HepG2 (cell line): ENCODE measurements around the gene TMEM223. TPM values are rescaled to one million over a fixed set of nuclear protein-coding genes. Genes with fewer than 3 reads are reported as not detected.

Source experiments
- ATAC-seq: fragments of 200-7000 bp; cut with Tn5 transposase; 3 replicates; pipeline ENCODE4 v1.9.1; 2020; ENCODE audit warnings: mild to moderate bottlenecking, moderate library complexity
- BruUV-seq: library from RNA; stranded (reverse); fragments of 400-500 nt; replicated peaks from 2 replicates; lab custom pipeline; 2021; lab: Mats Ljungman, UMichigan
- CTCF ChIA-PET: fragments of 300-600 bp; formaldehyde crosslinking; extraction: SDS; loops from one replicate; lab custom pipeline; 2021; ENCODE audit warnings: low total read pairs, inconsistent platforms, low intra/inter-chr PET ratio; lab: Yijun Ruan, JAX
- POLR2A ChIA-PET: fragments of 350-600 bp; sonication (Branson Sonifier 250); formaldehyde crosslinking; loops from one replicate; lab custom pipeline; 2020; ENCODE audit warnings: antibody characterized with exemption, inconsistent platforms; lab: Yijun Ruan, JAX
- DNase-seq: peaks from one replicate; pipeline ENCODE4 v3.0.0-alpha.2; 2015; ENCODE audit warnings: low spot score
- FAIRE-seq: peaks from 3 replicates; lab custom pipeline; 2011; peaks lifted over from hg19 to GRCh38; lab: Jason Lieb, UNC
- H2AFZ ChIP-seq: one replicate; pipeline ENCODE4 v1.6.1; 2011; ENCODE audit warnings: low read length, inconsistent platforms
- H3K27ac ChIP-seq: fragments of 300-600 bp; 3 replicates; pipeline ENCODE4 v1.8.0; 2011; ENCODE audit warnings: mixed run types, mild to moderate bottlenecking, mixed read lengths, low read length, inconsistent platforms; ENCODE audit not compliant: insufficient read depth; ENCODE audit errors: extremely low read length
- H3K27me3 ChIP-seq, 2 experiments: fragments of 200-600 bp in 1 of 2; 2 replicates in 1 of 2; 3 replicates in 1 of 2; pipeline versions ENCODE4 v1.6.0 to v1.8.0; 2011; ENCODE audit warnings: low read length in 2 of 2, mild to moderate bottlenecking in 2 of 2, moderate library complexity in 2 of 2, inconsistent platforms in 1 of 2; ENCODE audit not compliant: insufficient read depth in 2 of 2, control insufficient read depth in 1 of 2
- H3K36me3 ChIP-seq, 2 experiments: fragments of 200-600 bp in 1 of 2; replicated peaks in 1 of 2; 2 replicates in 1 of 2; 3 replicates in 1 of 2; pipeline versions ENCODE4 v1.5.1 to v1.8.0; 2011; ENCODE audit warnings: low read length in 2 of 2, inconsistent platforms in 1 of 2; ENCODE audit not compliant: insufficient read depth in 2 of 2, control insufficient read depth in 1 of 2
- H3K4me1 ChIP-seq: 2 replicates; pipeline ENCODE4 v1.5.1; 2012; ENCODE audit warnings: low read length, inconsistent platforms; ENCODE audit not compliant: insufficient read depth
- H3K4me2 ChIP-seq: 2 replicates; pipeline ENCODE4 v1.6.0; 2011; ENCODE audit warnings: low read depth, low read length, inconsistent platforms
- H3K4me3 ChIP-seq, 3 experiments: fragments of 200-600 bp in 1 of 3; sonication (generic), shearing (Covaris generic) in 1 of 3; replicated peaks in 1 of 3; 2 replicates each; pipeline ENCODE4 v1.5.1; 2011 to 2016; ENCODE audit warnings: low read length in 3 of 3, inconsistent platforms in 2 of 3, low read depth in 2 of 3, mild to moderate bottlenecking in 2 of 3, control low read depth in 1 of 3, mixed read lengths in 1 of 3; ENCODE audit not compliant: insufficient read depth in 1 of 3
- H3K79me2 ChIP-seq: one replicate; pipeline ENCODE4 v1.6.1; 2011; ENCODE audit warnings: low read length, inconsistent platforms; ENCODE audit not compliant: insufficient read depth
- H3K9ac ChIP-seq: 2 replicates; pipeline ENCODE4 v1.6.0; 2011; ENCODE audit warnings: mild to moderate bottlenecking, low read depth, low read length, inconsistent platforms; ENCODE audit not compliant: insufficient read depth
- H3K9me3 ChIP-seq: 2 replicates; pipeline ENCODE4 v1.5.1; 2012; ENCODE audit warnings: mild to moderate bottlenecking, low read length
- H4K20me1 ChIP-seq: 2 replicates; pipeline ENCODE4 v1.6.0; 2011; ENCODE audit warnings: inconsistent platforms, mild to moderate bottlenecking, low read length, moderate library complexity; ENCODE audit not compliant: insufficient read depth
- CHCHD3 ChIP-seq: sonication (generic); formaldehyde crosslinking; IDR thresholded peaks from 2 replicates; pipeline ENCODE4 v1.8.0; 2022; ENCODE audit warnings: mild to moderate bottlenecking, missing genetic modification reagents, moderate library complexity
- GATAD2A ChIP-seq: IDR thresholded peaks from 2 replicates; pipeline ENCODE4 v1.6.1; 2016
- MYNN ChIP-seq: sonication (generic); formaldehyde crosslinking; IDR thresholded peaks from 2 replicates; pipeline ENCODE4 v1.4.0; 2020; ENCODE audit warnings: mild to moderate bottlenecking, low read depth, missing genetic modification reagents
- RFX5 ChIP-seq: IDR thresholded peaks from 2 replicates; pipeline ENCODE4 v1.6.1; 2011; ENCODE audit warnings: low read depth, low read length, improper control_type of control experiment
- SRY ChIP-seq: sonication (generic); formaldehyde crosslinking; IDR thresholded peaks from 2 replicates; pipeline ENCODE4 v1.8.0; 2022; ENCODE audit warnings: mild to moderate bottlenecking, missing genetic modification reagents
- ZNF17 ChIP-seq: sonication (generic); formaldehyde crosslinking; IDR thresholded peaks from 2 replicates; pipeline ENCODE4 v1.5.0; 2020; ENCODE audit warnings: mild to moderate bottlenecking, missing genetic modification reagents
- ZNF615 ChIP-seq: sonication (generic); formaldehyde crosslinking; IDR thresholded peaks from 2 replicates; pipeline ENCODE4 v1.5.0; 2020; ENCODE audit warnings: mild to moderate bottlenecking, missing genetic modification reagents, borderline replicate concordance
- ZNF720 ChIP-seq: sonication (generic); formaldehyde crosslinking; IDR thresholded peaks from 2 replicates; pipeline ENCODE4 v1.4.0; 2020; ENCODE audit warnings: missing genetic modification reagents
- ZNF878 ChIP-seq: sonication (generic); formaldehyde crosslinking; IDR thresholded peaks from 2 replicates; pipeline ENCODE4 v1.8.1; 2023; ENCODE audit warnings: mild to moderate bottlenecking, missing genetic modification reagents, moderate library complexity
- WGBS: methylation state at CpG from one replicate; pipeline ENCODE4 v1.1.6; 2017; ENCODE audit warnings: low lambda C conversion rate; 5-methylcytosine and 5-hydroxymethylcytosine counted together
- in situ Hi-C: cut with HindIII; loops from 2 replicates; pipeline ENCODE4 v1.10.0; 2017; ENCODE audit warnings: low pct_unique_long_range_greater_than_20kb; ENCODE audit not compliant: extremely low pct_ligation_motif_present
- intact Hi-C: fragments of 100-400 bp; cut with micrococcal nuclease; formaldehyde crosslinking; loops from one replicate; pipeline ENCODE4 v1.10.0; 2022; ENCODE audit not compliant: unreplicated experiment
- polyA plus RNA-seq, 8 experiments: library from polyadenylated mRNA; depleted of rRNA in 3 of 8; stranded (reverse) in 7 of 8; unstranded in 1 of 8; fragments of >200 nt; fragmentation: Illumina TruSeq in 4 of 8; extraction: Trizol in 4 of 8; gene quantifications; 2 replicates each; pipeline versions ENCODE4 v1.2.1 to v1.2.3, GENCODE V29; 2011 to 2016; ENCODE audit warnings: low read depth in 4 of 8, missing spikeins in 1 of 8, mixed read lengths in 1 of 8; ENCODE audit not compliant: insufficient read depth in 1 of 8
- total RNA-seq, 5 experiments: library from RNA; depleted of rRNA; stranded (reverse); fragments of >200 nt; fragmentation: Illumina TruSeq; extraction: Trizol; gene quantifications; 2 replicates each; pipeline ENCODE4 v1.2.3, GENCODE V29; 2016; ENCODE audit warnings: low read depth in 1 of 5
- TF ChIP-seq, protein P1 (sequence below): sonication (generic); formaldehyde crosslinking; IDR thresholded peaks from 2 replicates; pipeline ENCODE4 v1.5.1; 2020; ENCODE audit warnings: missing genetic modification reagents, mild to moderate bottlenecking, borderline replicate concordance
- TF ChIP-seq, protein P2 (sequence below): sonication (generic); formaldehyde crosslinking; IDR thresholded peaks from 2 replicates; pipeline ENCODE4 v1.4.0; 2020; ENCODE audit warnings: mild to moderate bottlenecking, missing genetic modification reagents, borderline replicate concordance
- TF ChIP-seq, protein P3 (sequence below): sonication (generic); formaldehyde crosslinking; IDR thresholded peaks from 2 replicates; pipeline ENCODE4 v1.4.0; 2020; ENCODE audit warnings: missing genetic modification reagents
- TF ChIP-seq, protein P4 (sequence below): fragments of 450-650 bp; IDR thresholded peaks from 2 replicates; pipeline ENCODE4 v1.6.1; 2017
- TF ChIP-seq, protein P5 (sequence below): sonication (generic); formaldehyde crosslinking; IDR thresholded peaks from 2 replicates; pipeline ENCODE4 v1.9.0; 2022; ENCODE audit warnings: low read depth, missing genetic modification reagents

The TMEM223 gene
- total and polyA plus RNA-seq, 2 of the 13 experiments (the other 11 are each of a cell fraction or from before 2014, with no cell fraction given): 19.5 to 24.9 TPM

DNA sequence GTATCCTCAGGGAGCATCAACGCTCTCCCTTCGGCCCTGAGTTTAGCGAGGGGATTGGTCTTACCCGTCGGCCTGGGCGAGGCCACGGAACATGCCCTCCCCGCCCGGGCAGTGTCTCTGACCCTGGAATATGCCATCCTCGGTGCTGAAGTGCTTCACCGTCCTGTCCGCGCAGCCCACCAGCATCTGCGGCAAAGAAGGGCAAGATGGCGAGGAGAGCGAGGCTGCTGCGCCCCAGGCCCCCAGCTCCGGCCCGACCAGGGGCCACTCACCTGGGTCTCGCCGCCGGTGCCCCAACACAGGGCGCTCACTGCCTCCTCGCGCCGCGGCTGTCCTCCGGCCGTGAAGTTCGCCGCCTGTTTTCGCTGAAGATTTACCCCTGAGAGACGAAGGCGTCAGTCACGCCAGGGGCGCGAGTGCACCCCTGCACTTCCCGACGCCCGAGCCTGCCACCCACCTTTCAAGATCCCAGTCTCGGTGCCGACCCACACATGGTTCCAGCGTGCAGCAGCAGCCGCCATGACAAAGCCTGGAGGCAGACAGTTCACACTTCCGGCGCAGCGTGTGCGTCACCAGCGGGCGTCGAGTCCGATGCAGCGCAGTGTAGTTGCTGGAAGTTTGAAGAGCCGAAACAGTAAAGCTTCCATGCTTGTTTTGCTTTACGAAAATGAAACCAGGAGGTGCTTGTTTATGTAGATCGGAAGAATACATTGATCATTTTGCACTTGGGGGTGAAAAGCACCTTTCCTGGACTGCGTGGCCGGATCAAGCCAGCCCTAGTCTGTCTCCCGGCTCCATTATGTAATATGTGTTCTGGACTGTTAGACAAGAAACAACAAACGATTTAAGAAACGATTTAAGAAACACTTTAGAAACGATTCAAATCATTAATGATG, 47.5 kb upstream of the TMEM223 start, which contains the start of gene WDR74:
Gene WDR74, minus strand, starts transcription at position 541 of the 896 bp plus-strand sequence. Its CDS starts 20 bp downstream, at position 521.
- no peaks in the 10 kb centered on the region for H3K9me3 ChIP-seq
- peak within 1 kb of the TSS; percentile 94 for H3K9ac ChIP-seq
- WGBS: under 1% methylated on average over 27 of the region's 62 CpGs
- peaks cover 29% of the 10 kb centered on the region for H3K79me2 ChIP-seq
- FAIRE-seq (peak; percentile 26), ATAC-seq (peak; percentile 63), DNase-seq (peak; percentile 91)
- peak within 1 kb of the TSS; percentile 98 for H3K27ac ChIP-seq
- CTCF ChIA-PET: no interaction called here
- no peaks in the 10 kb centered on the region for H4K20me1 ChIP-seq
- POLR2A ChIA-PET: interaction anchor here (0.9 to 3.4 kb wide), 21 partner anchors 7 to 1049 kb away, joined by 3 to 362 read pairs (median 29); partner anchors contain the start of genes C11orf98, CSKMT, HNRNPUL2 and INTS5
- peak within 1 kb of the TSS; percentile 82 for H3K4me2 ChIP-seq
- peaks cover 16 to 28% of the 10 kb centered on the region in 2 experiments for H3K36me3 ChIP-seq
- in situ Hi-C loops: no loop called here
- peaks cover 32% of the 10 kb centered on the region for H3K4me1 ChIP-seq
- no peaks in the 10 kb centered on the region; a peak in 1 of 5 replicates for H3K27me3 ChIP-seq
- intact Hi-C loops: no loop called here
- no TSS peak for BruUV-seq
- H3K4me3 ChIP-seq: peak within 1 kb of the TSS; percentile 85 to 100 (median 97)
- H2AFZ ChIP-seq: no peak within 1 kb of the TSS
- no peak for TF ChIP-seq ZNF878 (CRISPR knock-in tag)
- TF ChIP-seq, protein P1, sequence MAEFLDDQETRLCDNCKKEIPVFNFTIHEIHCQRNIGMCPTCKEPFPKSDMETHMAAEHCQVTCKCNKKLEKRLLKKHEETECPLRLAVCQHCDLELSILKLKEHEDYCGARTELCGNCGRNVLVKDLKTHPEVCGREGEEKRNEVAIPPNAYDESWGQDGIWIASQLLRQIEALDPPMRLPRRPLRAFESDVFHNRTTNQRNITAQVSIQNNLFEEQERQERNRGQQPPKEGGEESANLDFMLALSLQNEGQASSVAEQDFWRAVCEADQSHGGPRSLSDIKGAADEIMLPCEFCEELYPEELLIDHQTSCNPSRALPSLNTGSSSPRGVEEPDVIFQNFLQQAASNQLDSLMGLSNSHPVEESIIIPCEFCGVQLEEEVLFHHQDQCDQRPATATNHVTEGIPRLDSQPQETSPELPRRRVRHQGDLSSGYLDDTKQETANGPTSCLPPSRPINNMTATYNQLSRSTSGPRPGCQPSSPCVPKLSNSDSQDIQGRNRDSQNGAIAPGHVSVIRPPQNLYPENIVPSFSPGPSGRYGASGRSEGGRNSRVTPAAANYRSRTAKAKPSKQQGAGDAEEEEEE (CRISPR knock-in tag): no peak; the same call in 1 of the 2 replicates
- peak; percentile 58; the same call in 1 of the 2 replicates for TF ChIP-seq MYNN
- no peak for TF ChIP-seq ZNF720
- TF ChIP-seq, protein P2, sequence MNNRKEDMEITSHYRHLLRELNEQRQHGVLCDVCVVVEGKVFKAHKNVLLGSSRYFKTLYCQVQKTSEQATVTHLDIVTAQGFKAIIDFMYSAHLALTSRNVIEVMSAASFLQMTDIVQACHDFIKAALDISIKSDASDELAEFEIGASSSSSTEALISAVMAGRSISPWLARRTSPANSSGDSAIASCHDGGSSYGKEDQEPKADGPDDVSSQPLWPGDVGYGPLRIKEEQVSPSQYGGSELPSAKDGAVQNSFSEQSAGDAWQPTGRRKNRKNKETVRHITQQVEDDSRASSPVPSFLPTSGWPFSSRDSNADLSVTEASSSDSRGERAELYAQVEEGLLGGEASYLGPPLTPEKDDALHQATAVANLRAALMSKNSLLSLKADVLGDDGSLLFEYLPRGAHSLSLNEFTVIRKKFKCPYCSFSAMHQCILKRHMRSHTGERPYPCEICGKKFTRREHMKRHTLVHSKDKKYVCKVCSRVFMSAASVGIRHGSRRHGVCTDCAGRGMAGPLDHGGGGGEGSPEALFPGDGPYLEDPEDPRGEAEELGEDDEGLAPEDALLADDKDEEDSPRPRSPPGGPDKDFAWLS (CRISPR knock-in tag): no peak
- TF ChIP-seq SRY (CRISPR knock-in tag): peak; percentile 85; the same call in 1 of the 2 replicates
- TF ChIP-seq RFX5: 0 out of 2 replicates have a peak, but pooled peaks have one; percentile 54
- TF ChIP-seq, protein P3, sequence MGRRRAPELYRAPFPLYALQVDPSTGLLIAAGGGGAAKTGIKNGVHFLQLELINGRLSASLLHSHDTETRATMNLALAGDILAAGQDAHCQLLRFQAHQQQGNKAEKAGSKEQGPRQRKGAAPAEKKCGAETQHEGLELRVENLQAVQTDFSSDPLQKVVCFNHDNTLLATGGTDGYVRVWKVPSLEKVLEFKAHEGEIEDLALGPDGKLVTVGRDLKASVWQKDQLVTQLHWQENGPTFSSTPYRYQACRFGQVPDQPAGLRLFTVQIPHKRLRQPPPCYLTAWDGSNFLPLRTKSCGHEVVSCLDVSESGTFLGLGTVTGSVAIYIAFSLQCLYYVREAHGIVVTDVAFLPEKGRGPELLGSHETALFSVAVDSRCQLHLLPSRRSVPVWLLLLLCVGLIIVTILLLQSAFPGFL: 0 out of 2 replicates have a peak, but pooled peaks have one; percentile 22
- 0 out of 2 replicates have a peak, but pooled peaks have one; percentile 62 for TF ChIP-seq CHCHD3
- TF ChIP-seq ZNF615 (CRISPR knock-in tag): no peak
- TF ChIP-seq GATAD2A: peak; percentile 76
- TF ChIP-seq, protein P4, sequence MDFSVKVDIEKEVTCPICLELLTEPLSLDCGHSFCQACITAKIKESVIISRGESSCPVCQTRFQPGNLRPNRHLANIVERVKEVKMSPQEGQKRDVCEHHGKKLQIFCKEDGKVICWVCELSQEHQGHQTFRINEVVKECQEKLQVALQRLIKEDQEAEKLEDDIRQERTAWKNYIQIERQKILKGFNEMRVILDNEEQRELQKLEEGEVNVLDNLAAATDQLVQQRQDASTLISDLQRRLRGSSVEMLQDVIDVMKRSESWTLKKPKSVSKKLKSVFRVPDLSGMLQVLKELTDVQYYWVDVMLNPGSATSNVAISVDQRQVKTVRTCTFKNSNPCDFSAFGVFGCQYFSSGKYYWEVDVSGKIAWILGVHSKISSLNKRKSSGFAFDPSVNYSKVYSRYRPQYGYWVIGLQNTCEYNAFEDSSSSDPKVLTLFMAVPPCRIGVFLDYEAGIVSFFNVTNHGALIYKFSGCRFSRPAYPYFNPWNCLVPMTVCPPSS: no peak
- no peak for TF ChIP-seq ZNF17 (CRISPR knock-in tag)
- TF ChIP-seq, protein P5, sequence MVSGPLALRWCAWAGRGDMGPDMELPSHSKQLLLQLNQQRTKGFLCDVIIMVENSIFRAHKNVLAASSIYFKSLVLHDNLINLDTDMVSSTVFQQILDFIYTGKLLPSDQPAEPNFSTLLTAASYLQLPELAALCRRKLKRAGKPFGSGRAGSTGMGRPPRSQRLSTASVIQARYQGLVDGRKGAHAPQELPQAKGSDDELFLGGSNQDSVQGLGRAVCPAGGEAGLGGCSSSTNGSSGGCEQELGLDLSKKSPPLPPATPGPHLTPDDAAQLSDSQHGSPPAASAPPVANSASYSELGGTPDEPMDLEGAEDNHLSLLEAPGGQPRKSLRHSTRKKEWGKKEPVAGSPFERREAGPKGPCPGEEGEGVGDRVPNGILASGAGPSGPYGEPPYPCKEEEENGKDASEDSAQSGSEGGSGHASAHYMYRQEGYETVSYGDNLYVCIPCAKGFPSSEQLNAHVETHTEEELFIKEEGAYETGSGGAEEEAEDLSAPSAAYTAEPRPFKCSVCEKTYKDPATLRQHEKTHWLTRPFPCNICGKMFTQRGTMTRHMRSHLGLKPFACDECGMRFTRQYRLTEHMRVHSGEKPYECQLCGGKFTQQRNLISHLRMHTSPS: no peak
